GM18502 (cell line): Measurements from ENCODE around the gene RIPOR2.
A peak's percentile ranks its signal among the peaks of the same experiment; 100 is the strongest.
"Not testable (repeated sequence)": the region's sequence is repeated elsewhere in the genome, so short reads cannot be mapped to it uniquely, and the experiment has no call there.

Experiments used
- ATAC-seq: cut with Tn5 transposase; IDR thresholded peaks from one replicate; pipeline ENCODE4 v1.9.1; 2021; ENCODE audit warnings: mild to moderate bottlenecking; ENCODE audit not compliant: unreplicated experiment, poor library complexity

RIPOR2 gene

GRCh38 chr6:24953726-24954125, 18.0 kb upstream of the RIPOR2 start:
- ATAC-seq, result no peak

- no peak for ATAC-seq
Measured at GRCh38 chr6:24951811-24952299, 16.1 kb upstream of the RIPOR2 start.

DNA sequence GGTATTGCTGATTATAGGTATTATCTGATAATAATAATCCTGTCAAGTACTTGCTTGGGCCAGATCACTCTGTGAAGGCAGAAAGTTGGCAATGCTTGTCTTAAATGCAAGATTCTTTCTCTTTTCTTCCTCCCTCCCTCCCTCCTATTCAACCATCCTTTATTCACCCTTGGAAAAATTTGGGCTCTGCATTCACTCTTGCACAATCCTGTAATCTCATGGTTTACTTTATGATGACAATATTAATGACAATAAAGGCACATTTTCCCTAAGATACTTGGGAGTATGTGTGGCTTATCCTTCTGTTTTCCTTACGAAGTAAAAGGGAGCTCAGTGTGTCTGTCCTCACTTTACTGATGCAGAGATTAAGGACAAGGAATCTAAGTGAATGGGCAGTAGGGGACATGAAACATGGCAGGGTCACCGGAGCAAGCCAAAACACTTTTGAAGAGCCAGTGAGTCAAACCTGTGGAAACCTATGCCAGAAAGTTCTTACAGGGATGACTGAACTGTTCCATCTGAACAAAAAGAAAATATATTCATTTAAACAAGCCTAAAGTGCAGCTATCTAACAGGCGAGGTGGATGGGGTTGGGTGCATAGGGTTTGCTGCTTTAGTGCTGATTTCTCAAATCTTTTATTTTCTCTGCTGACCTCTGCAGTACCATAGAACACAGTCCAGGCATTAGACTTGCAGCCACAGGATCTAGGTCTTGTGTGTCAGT, 14.6 kb upstream of the RIPOR2 start:
- ATAC-seq, result no peak

GRCh38 chr6:24949020-24949569, 13.3 kb upstream of the RIPOR2 start:
- peak; percentile 94 for ATAC-seq

DNA sequence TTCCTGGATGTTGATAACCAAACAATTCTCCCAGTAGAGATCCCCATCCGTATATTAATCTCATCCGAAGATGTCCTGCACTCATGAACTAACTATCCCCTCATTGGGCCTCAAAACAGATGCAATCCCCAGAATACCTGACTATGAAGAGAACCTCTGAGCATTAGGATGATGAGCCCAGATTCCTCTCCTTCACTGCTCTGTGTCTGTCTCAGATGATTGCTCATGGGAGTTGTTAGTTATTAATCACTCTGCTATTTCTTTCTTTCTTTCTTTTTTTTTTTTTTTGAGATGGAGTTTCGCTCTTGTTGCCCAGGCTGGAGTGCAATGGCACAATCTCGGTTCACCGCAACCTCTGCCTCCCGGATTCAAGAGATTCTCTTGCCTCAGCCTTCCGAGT, 12.5 kb upstream of the RIPOR2 start:
- ATAC-seq, result not testable (repeated sequence)

- no peak for ATAC-seq
Measured at GRCh38 chr6:24947636-24948035, 11.9 kb upstream of the RIPOR2 start.

- ATAC-seq, result no peak
Measured at GRCh38 chr6:24945054-24945453, 9.3 kb upstream of the RIPOR2 start.

- no peak for ATAC-seq
Measured at GRCh38 chr6:24943774-24944173, 8.0 kb upstream of the RIPOR2 start.

- ATAC-seq, result no peak
Measured at GRCh38 chr6:24940311-24940917, 4.7 kb upstream of the RIPOR2 start.

- peak; percentile 76 for ATAC-seq
Measured at GRCh38 chr6:24936641-24937317, 1.0 kb upstream of the RIPOR2 start.

DNA sequence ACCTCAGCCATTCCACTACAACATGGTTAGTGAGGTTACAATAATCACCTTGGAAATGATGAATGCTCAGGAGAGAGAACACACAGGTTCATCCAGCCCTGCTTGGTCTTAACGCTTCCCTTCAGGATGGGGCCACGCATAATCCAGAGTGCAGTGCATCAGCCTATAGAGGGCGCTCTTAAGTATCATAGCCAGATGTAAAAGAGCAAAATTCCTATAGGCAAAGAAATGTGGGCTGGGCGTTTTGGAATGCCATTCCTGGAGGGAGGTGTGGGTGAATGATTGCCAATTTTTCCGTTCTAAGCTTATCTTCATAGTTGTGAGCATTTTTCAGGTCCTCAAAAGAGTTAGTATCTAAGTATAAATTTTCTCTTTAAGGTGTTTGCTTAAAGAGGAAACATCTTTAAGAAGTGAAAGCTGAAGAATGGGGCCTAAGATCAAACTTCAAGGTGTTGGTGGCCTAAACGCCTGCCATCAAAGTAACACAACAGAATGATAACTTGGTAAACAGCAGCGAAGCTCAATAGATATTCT, 1.8 kb downstream of the RIPOR2 start:
- no peak for ATAC-seq

DNA sequence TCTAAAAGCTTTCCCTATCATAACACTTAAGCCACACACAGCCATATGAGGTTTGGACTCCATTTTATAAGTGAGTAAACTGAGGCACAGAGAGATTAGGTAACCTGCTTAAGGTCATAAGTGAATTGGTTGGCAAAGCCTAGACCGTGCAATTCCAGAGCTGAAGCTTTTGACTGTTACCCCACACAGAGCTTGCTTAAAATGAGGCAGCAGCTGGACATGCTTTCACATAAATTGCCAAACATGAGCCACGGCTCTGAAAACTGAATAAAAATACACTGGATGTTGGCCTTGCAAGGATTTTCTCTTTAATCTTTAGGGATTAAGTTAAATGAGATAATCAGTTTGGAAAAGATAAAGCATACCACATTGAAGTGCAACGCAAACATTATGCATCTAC, 2.5 kb downstream of the RIPOR2 start:
- ATAC-seq, result no peak

- peak; percentile 29 for ATAC-seq
Measured at GRCh38 chr6:24932832-24933231, 2.9 kb downstream of the RIPOR2 start.

DNA sequence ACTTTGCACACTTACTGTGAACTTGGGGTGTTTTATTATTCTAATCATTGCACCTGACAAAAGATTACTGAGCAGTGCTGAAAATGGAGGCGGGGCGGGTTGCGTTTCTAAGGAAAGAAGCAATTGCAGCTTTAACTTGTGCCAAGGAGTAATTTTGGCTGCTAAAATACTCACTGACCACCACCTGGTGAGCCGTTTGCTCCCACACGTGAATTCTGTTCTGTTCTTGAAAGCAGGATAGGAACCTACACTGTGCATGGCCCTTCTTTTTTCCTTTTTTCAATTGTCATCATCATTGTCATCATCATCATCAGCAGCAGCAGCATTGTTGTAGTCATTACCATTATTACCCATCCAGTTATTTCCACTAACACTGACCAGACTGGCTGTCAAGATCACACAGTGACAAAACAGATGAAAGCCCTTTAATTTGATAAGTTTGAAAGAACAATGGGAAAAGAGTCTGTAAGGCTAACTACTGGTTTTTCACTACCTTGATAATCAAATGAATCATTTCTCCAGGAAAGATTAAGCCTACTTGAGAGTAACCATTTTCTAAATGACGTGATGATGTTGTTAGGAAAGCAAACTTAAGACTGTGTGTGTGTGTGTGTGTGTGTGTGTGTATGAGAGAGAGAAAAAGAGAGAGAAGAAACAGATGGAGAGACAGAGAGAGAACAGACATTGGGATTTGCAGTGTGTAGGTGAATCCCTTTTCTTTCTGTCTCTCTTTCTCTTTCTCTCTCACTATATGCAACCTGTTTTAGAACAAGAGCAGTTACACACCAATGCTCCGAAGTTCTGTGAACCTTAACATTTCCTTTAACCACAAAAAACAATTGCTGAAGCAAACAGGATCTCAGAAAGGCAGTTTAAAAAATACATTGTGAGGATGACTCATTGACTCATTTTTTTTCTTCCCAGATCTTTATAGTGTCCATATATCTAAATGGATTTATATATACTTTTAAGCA, 3.8 kb downstream of the RIPOR2 start:
- peak; percentile 37 for ATAC-seq

GRCh38 chr6:24931296-24931695, 4.5 kb downstream of the RIPOR2 start:
- no peak for ATAC-seq

GRCh38 chr6:24930431-24930871, 5.3 kb downstream of the RIPOR2 start:
- ATAC-seq, result no peak

- ATAC-seq, result peak; percentile 43
Measured at GRCh38 chr6:24929242-24929641, 6.5 kb downstream of the RIPOR2 start.

- ATAC-seq, result no peak
Measured at GRCh38 chr6:24927985-24928745, 7.6 kb downstream of the RIPOR2 start.
